HG03108 (cell line): ENCODE results near the gene SFN.
"Not testable (repeated sequence)": the region's sequence is repeated elsewhere in the genome, so short reads cannot be mapped to it uniquely, and the experiment has no call there.

Source experiments
- ATAC-seq: cut with Tn5 transposase; IDR thresholded peaks from one replicate; pipeline ENCODE4 v1.9.1; 2021; ENCODE audit warnings: moderate library complexity; ENCODE audit not compliant: unreplicated experiment

Gene SFN

DNA sequence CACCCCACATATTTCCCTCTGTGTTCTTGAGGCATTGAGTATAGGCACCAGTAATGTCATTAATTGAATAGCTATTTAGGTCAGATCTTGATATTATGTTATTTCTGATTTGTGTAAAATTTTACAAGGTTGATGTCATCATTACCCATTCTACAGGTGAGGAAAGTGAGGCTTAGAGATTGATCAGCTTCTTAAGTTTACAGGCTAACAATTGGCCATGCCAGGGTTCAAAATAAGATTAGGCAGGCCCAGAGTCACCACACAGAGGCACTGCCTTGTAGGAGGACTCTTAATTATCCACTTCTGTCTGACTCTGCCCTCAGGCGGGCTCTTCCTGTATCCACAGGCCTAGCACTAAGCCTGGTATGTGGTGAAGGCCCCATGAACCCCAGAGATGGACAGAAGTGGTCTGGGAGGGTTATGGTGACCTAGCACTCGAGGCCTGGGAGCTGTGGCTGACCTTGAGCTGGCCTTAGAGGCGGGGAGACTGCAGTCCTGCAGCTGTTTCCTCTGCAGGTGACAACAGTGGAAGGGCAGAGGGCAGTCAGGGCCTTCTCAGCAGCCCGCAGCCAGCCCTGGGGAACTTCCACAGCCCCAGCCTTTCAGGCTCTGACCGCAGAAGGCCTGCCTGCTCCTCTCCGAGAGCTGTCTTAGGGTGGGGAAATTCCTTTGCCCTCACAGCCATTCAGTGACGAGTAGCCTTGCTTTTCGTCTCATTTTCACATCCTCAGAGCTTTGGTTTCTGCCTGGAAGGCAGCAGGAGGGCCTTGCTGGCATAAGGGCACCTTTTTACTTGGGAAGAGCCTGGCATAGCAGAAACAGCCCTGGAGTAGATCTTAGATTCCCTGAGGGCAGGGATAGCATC lies 24.2 kb upstream of the SFN start:
- ATAC-seq, result peak; percentile 90

DNA sequence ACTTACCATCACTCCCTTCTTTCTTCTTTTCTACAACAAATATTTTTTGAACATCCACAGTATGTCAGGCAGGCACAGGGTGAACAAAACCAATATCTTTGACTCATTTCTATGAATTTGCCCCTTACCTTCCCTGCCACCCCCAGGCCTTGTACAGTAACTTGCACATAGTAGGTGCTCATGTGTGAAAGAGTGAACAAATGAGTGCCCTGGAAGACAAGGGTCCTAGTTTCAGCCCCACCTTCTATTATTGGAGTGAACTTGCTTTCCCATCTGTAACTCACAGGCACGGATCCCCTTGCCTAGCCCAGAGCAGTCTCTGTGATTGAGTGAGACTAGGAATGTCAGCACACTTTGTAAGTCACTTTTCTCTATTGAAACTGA lies 23.6 kb upstream of the SFN start:
- no peak for ATAC-seq

DNA sequence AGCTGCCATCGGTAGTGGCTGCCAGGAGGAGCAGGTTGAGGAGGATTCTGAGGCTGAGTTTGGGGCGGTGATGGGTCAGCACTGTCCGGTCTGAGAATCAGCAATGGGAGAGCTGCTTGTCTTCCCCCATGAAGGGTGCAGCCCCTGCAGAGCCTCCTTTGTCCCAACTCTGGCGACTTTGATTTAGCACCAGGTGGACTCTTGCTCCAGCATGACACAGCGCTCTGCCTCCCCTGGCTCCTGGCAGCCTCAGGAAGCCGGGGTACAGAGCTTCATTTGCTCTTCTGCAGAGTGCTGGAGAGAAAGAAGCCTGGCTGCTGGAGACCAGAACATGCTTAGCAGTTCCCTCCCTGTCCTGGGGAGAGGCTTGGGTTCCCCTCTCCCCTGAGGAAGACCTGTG lies 23.2 kb upstream of the SFN start:
- ATAC-seq, result no peak

DNA sequence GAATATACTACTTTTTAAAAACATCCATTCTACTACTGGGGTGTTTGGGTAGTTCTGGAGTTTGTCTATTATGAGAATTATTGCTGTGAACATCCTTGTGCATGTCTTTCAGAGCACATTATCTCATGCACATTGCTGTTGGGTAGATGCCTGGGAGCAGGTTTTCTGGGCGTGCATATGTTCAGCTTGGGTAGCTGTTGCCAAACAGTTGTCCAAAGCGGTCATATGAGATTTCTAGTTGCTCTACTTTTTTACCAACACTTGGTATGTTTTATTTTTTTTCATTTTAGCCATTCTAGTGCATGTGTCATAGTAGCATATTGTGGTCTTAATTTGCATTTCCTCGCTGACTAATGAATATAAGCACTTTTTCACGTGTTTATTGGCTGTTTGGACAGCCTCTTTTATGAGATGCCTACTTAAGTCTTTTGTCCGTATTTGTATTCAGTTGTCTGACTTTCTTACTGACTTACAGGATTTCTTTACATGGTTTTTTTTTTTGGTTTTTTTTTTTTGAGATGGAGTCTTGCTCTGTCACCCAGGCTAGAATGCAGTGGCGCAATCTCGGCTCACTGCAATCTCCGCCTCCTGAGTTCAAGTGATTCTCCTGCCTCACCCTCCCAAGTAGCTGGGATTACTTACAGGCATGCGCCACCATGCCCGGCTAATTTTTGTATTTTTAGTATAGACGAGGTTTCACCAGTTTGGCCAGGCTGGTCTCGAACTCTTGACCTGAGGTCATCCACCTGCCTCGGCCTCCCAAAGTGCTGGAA lies 18.3 kb upstream of the SFN start:
- ATAC-seq, result no peak

DNA sequence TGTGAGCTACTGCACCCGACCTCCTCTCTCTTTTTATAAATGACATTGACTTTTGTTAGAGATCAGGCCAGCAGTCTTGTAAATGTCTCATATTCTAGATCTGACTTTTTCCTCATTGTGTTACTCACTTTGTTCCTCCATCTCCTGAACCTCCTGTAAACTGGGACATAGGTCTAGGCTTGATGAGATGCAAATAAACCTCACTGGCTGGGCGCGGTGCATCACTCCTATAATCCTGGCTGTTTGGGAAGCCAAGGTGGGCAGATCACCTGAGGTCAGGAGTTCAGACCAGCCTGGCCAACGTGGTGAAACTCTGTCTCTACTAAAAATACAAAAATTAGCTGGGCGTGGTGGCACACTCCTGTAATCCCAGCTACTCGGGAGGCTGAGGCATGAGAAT lies 15.1 kb upstream of the SFN start:
- ATAC-seq, result not testable (repeated sequence)

DNA sequence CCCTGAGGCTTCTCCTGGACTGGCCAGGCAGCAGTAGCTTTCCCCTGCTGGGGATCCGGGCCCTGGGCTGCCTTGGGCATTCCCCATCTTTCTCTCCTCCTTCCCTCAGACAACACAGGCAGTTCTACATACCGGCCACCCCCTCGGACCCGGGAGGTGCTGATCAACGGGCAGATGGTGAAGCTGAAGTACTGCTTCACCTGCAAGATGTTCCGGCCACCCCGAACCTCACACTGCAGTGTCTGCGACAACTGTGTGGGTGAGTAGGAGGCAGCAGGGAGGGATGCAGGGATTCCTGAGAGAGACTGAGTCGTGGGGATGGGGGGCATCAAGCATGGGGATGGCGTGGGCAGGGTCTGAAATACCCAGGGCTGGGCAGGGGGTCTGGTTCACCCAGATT lies 14.4 kb upstream of the SFN start:
- ATAC-seq, result no peak

DNA sequence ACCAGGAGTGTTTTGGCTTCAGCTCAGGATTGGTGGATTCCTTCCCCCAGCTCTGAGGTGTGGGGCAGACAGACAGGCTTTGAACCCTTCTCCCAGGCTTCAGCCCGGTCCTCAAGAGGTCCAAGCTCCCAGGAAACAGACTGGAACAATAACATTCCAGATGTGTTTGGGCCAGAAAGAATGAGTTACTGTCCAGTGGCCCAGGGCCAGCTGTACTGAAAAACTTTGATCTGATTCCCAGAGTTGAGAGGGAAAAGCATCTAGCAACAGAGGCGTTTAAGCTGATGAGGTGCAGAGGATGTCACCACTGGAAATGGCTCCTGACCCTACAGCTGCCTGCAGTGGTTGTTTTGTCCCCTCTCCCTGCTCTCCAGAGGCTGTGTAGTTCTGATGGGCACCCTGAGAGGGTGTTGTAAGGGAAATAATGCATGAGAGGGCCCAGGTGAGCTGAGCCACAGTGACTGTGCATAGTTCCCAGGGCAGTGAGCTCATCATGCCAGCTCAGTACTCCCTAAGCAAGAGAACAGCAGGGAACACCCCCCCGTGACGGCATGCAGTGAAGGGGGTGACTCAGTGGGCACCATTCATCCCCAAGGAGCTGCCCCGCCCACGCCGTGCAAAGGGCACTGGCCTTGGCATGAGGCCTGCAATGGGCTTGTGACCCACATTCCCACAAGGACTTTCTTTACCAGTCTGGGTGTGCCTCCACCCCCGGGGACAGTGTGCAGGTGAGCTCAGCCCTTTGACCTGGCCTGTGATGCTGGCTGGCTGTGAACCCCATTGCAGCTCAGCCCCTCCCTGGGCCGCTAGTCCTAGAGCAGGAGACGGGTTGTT lies 13.8 kb upstream of the SFN start:
- no peak for ATAC-seq

GRCh38 chr1:26851106-26851684 lies 11.8 kb upstream of the SFN start:
- ATAC-seq, result no peak

DNA sequence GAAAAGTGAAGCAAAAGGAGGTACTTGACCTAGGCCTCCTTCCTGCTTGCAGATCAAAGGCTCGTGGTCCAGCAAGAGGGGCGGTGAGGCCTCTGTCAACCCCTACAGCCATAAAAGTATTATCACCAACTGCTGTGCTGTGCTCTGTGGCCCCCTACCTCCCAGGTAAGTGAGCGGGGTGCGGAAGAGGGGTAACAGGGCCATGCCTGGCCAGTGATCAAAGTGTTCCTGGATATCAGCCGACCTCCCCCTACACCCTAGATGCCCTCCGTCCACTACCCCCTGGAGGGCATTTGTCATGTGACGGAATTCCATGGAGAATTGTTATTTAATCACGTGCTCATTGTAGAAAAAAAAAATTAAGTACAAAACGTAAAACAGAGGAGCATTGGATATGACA lies 10.2 kb upstream of the SFN start:
- no peak for ATAC-seq

DNA sequence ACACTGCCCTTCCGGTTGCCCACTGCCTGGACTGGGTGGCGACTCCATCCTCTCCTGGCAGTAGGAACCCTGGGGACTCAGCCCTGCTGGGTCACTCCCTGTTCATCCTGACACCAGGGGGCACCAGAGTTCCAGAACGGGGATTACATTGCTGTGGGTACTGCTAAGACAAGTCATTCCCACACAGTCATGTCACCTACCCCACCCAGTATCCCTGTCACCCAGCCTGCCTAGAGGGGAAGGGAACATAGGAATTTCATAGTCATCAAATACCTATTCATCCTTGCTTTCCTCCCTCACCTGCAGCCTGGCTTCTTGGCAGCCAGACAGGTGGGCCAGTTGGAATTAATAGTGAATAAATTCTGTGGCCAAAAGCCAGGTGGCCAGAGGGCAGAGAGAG lies 9.8 kb upstream of the SFN start:
- ATAC-seq, result no peak

DNA sequence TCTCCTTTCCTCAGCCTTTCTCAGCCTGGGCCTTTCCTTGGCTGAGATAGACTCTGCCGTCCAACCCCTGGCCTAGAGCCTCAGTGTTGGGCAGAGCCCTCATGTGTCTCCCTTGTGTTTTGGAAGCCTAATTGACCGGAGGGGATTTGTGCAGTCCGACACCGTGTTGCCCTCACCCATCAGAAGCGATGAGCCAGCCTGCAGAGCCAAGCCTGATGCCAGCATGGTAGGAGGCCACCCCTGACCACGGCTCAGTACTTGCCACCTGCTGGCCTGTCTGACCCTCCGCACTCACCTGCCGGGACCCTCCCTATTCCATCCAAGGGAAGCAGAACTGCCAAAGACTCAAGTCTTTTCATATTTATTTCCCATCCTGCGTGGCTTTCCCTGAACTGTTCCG lies 9.3 kb upstream of the SFN start:
- ATAC-seq, result no peak

DNA sequence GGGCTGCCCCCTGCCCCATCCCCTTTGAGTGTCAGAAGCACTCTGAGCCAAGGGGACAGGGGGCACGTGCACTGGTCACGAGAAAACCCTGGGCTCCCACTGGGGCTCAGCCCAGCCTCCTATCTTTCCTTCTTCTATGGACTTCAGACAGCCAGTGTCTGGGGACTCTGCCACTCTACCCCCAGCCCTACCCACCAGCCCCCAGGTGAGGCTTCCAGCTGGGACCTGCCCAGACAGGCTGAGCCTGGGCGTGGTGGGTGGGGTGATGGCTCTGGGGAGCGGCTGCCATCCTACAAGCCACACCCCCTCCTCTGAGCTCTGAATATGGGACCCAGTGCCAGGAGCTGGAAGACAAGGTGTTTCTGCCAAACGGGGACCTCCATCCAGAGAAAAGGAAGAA lies 8.0 kb upstream of the SFN start:
- no peak for ATAC-seq

DNA sequence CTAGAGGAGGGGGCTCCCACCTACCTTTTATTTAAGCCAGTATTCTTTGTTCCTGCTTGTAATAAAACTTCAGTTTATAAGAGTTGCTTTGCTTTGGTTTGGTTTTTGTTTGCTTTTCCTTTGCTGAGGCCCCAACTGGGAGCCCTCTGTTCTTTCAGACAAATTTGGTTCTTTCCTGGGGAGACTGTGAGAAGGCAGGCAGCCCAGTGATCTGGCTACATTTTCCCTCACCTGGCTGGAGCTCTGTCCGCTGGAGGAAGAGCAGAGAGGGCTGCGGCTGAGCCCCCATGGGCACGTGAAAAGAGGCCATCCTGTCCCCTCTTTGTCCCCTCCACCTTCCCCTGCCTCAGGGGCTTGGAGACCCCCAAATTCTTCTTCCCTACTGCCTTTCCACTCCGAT lies 7.3 kb upstream of the SFN start:
- no peak for ATAC-seq

GRCh38 chr1:26856181-26856580 lies 6.8 kb upstream of the SFN start:
- ATAC-seq, result no peak

DNA sequence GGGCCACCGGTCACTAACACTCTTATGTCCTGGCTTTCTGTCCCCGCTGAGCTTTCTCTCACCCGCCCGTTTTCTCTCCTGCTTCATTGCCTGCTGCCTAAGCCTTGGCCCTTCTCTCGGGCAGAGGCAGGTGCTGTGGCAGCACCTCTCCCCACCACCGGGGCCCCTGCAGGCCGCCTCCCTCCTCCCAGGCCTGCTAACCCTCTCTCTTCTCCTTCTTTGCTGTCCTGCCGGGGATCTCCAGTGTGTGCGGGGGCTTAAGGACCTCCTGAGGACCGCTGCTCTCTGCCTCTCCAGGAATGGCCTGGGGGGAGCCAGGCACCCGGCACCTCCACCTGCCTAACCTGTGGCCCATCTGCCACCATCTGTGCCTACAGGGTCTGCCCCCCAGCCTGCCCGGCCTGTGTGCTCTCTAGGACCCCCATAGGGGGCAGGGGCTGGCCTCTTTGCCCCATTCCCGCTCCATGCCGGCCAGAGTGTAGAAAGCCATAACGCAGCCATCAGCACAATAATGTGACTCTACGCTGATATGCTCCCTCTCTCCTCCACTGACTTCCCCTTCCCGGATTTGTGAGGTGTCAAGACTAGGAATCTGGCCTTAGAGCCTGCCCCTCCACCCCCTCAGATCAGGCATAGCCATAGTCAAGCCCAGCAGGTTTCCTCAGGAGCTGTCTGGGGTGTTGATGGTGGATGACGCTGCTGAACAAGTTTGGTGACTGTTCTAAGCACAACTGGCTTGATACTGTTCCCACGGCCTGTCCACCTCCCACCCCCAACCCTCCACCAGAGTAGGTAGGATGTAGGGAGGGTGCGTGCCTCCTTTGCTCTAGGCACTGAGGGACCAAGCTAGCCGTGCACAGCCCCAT lies 6.1 kb upstream of the SFN start:
- ATAC-seq, result no peak

GRCh38 chr1:26857473-26858060 lies 5.4 kb upstream of the SFN start:
- ATAC-seq, result no peak

GRCh38 chr1:26858160-26858559 lies 4.8 kb upstream of the SFN start:
- ATAC-seq, result no peak

GRCh38 chr1:26858891-26859640 lies 3.9 kb upstream of the SFN start:
- ATAC-seq, result no peak

- ATAC-seq, result no peak
Observed at GRCh38 chr1:26861286-26861701, 1.7 kb upstream of the SFN start.
